ENCODE measurements around the gene FHIT.
"Not testable (repeated sequence)": the region's sequence is repeated elsewhere in the genome, so short reads cannot be mapped to it uniquely, and the experiment has no call there.

The FHIT gene

GRCh38 chr3:59809016-59809415, 1442.2 kb downstream of the FHIT start:
- Histone ChIP-seq H3K27me3 (replicated peaks) (no peaks in the 10 kb centered on the region), H3K27ac (peak overlapping the region; percentile 27), H3K36me3 (replicated peaks) (no peaks in the 10 kb centered on the region), H3K4me3 (ENCODE audit: low read depth, low read length) (no peak overlapping the region)
- peak; percentile 28 for DNase-seq
- no peak for TF ChIP-seq CTCF (IDR thresholded peaks at IDR 0.05; ENCODE audit: low read depth, low read length, missing control alignments)
- in situ Hi-C loops (cut with HindIII; ENCODE audit: low pct_ligation_motif_present, low sequenced_read_pairs): no loop called here

GRCh38 chr3:59808446-59808845, 1442.8 kb downstream of the FHIT start:
- no peaks in the 10 kb centered on the region for H3K27me3 ChIP-seq (replicated peaks)
- no peaks in the 10 kb centered on the region for H3K36me3 ChIP-seq (replicated peaks)
- in situ Hi-C loops (cut with HindIII; ENCODE audit: low pct_ligation_motif_present, low sequenced_read_pairs): no loop called here
- TF ChIP-seq CTCF (IDR thresholded peaks at IDR 0.05; ENCODE audit: low read depth, low read length, missing control alignments): no peak
- no peak overlapping the region for H3K27ac ChIP-seq
- no peak overlapping the region for H3K4me3 ChIP-seq (ENCODE audit: low read depth, low read length)
- no peak for DNase-seq

GRCh38 chr3:59803268-59803667, 1448.0 kb downstream of the FHIT start:
- Histone ChIP-seq H3K27ac (no peak overlapping the region), H3K36me3 (replicated peaks) (no peaks in the 10 kb centered on the region), H3K27me3 (replicated peaks) (no peaks in the 10 kb centered on the region), H3K4me3 (ENCODE audit: low read depth, low read length) (no peak overlapping the region)
- in situ Hi-C loops (cut with HindIII; ENCODE audit: low pct_ligation_motif_present, low sequenced_read_pairs): no loop called here
- DNase-seq: no peak
- TF ChIP-seq CTCF (IDR thresholded peaks at IDR 0.05; ENCODE audit: low read depth, low read length, missing control alignments): no peak

- in situ Hi-C loops (cut with HindIII; ENCODE audit: low pct_ligation_motif_present, low sequenced_read_pairs); H3K36me3 ChIP-seq (replicated peaks); H3K4me3 ChIP-seq (ENCODE audit: low read depth, low read length); H3K27ac ChIP-seq; H3K27me3 ChIP-seq (replicated peaks); DNase-seq: not testable (repeated sequence)
Measured at GRCh38 chr3:59802453-59802852, 1448.8 kb downstream of the FHIT start.

GRCh38 chr3:59802045-59802444, 1449.2 kb downstream of the FHIT start:
- DNase-seq: no peak
- Histone ChIP-seq H3K4me3 (ENCODE audit: low read depth, low read length) (no peak overlapping the region), H3K27ac (no peak overlapping the region), H3K36me3 (replicated peaks) (no peaks in the 10 kb centered on the region), H3K27me3 (replicated peaks) (no peaks in the 10 kb centered on the region)
- in situ Hi-C loops (cut with HindIII; ENCODE audit: low pct_ligation_motif_present, low sequenced_read_pairs): no loop called here
- no peak for TF ChIP-seq CTCF (IDR thresholded peaks at IDR 0.05; ENCODE audit: low read depth, low read length, missing control alignments)

- DNase-seq: no peak
- no peaks in the 10 kb centered on the region for H3K36me3 ChIP-seq (replicated peaks)
- no peak for TF ChIP-seq CTCF (IDR thresholded peaks at IDR 0.05; ENCODE audit: low read depth, low read length, missing control alignments)
- H3K27me3 ChIP-seq (replicated peaks): no peaks in the 10 kb centered on the region
- H3K4me3 ChIP-seq (ENCODE audit: low read depth, low read length): no peak overlapping the region
- in situ Hi-C loops (cut with HindIII; ENCODE audit: low pct_ligation_motif_present, low sequenced_read_pairs): no loop called here
- H3K27ac ChIP-seq: no peak overlapping the region
Measured at GRCh38 chr3:59800481-59800880, 1450.8 kb downstream of the FHIT start.
